Endothelial cell of umbilical vein (primary cell): Measurements from ENCODE around the gene NPLOC4. TPM values are rescaled to one million over a fixed set of nuclear protein-coding genes. Genes with fewer than 3 reads are reported as not detected.

Experiments
- BruUV-seq: library from RNA; stranded (reverse); fragments of 400-500 nt; replicated peaks from 2 replicates; lab custom pipeline; 2021; lab: Mats Ljungman, UMichigan
- CTCF ChIA-PET: fragments of 300-600, 350-600 bp; sonication (Branson Sonifier 250); formaldehyde crosslinking; loops from one replicate; lab custom pipeline; 2021; ENCODE audit warnings: antibody characterized with exemption, inconsistent platforms; lab: Charles Lee
- POLR2A ChIA-PET: fragments of 300-600, 350-600 bp; sonication (Branson Sonifier 250); formaldehyde crosslinking; loops from one replicate; lab custom pipeline; 2021; ENCODE audit warnings: antibody characterized with exemption, inconsistent platforms; lab: Charles Lee
- DNase-seq: peaks from one replicate; pipeline ENCODE4 v3.0.0-alpha.2; 2011; ENCODE audit warnings: low read depth, low spot score
- FAIRE-seq: peaks from 2 replicates; lab custom pipeline; 2011; peaks lifted over from hg19 to GRCh38; lab: Jason Lieb, UNC
- H2AFZ ChIP-seq: 2 replicates; pipeline ENCODE4 v1.6.0; 2012; ENCODE audit warnings: low read depth, low read length, control low read depth, inconsistent platforms
- H3K27ac ChIP-seq: 2 replicates; pipeline ENCODE4 v1.5.1; 2011; ENCODE audit warnings: low read depth, mild to moderate bottlenecking, control low read depth, low read length, moderate library complexity; ENCODE audit not compliant: insufficient read depth
- H3K27me3 ChIP-seq, 2 experiments: 2 replicates each; pipeline versions ENCODE4 v1.6.0 to v1.6.1; 2011; ENCODE audit warnings: low read length in 2 of 2, mixed read lengths in 1 of 2; ENCODE audit not compliant: control insufficient read depth in 2 of 2, insufficient read depth in 2 of 2
- H3K36me3 ChIP-seq, 2 experiments: 2 replicates in 1 of 2; 3 replicates in 1 of 2; pipeline ENCODE4 v1.5.1; 2011; ENCODE audit warnings: low read length in 2 of 2, mild to moderate bottlenecking in 1 of 2, moderate library complexity in 1 of 2; ENCODE audit not compliant: control insufficient read depth in 2 of 2, insufficient read depth in 2 of 2; ENCODE audit errors: extremely low read depth in 1 of 2
- H3K4me1 ChIP-seq: 3 replicates; pipeline ENCODE4 v1.5.1; 2011; ENCODE audit warnings: mild to moderate bottlenecking, low read length; ENCODE audit not compliant: control insufficient read depth, insufficient read depth; ENCODE audit errors: extremely low read depth
- H3K4me2 ChIP-seq: 2 replicates; pipeline ENCODE4 v1.6.1; 2011; ENCODE audit warnings: low read length, control low read depth, mixed read lengths; ENCODE audit not compliant: insufficient read depth
- H3K4me3 ChIP-seq, 3 experiments: fragments of 200-600 bp in 1 of 3; sonication (generic), shearing (Covaris generic) in 1 of 3; replicated peaks in 1 of 3; 2 replicates each; pipeline ENCODE4 v1.5.1; 2011 to 2016; ENCODE audit warnings: control low read depth in 3 of 3, low read length in 3 of 3, mild to moderate bottlenecking in 2 of 3, inconsistent platforms in 1 of 3, low read depth in 1 of 3, moderate library complexity in 1 of 3; ENCODE audit not compliant: insufficient read depth in 1 of 3
- H3K79me2 ChIP-seq: 2 replicates; pipeline ENCODE4 v1.6.0; 2012; ENCODE audit warnings: low read length, inconsistent platforms; ENCODE audit not compliant: control insufficient read depth, insufficient read depth
- H3K9ac ChIP-seq: replicated peaks from 2 replicates; pipeline ENCODE3; 2011; ENCODE audit warnings: low read length, control low read depth; ENCODE audit not compliant: insufficient read depth; ENCODE audit errors: extremely low read depth
- H3K9me1 ChIP-seq: replicated peaks from 3 replicates; pipeline ENCODE4 v1.6.0; 2011; ENCODE audit warnings: mild to moderate bottlenecking, low read length; ENCODE audit not compliant: control insufficient read depth, insufficient read depth; ENCODE audit errors: extremely low read depth
- H3K9me3 ChIP-seq: replicated peaks from 2 replicates; pipeline ENCODE4 v1.5.1; 2012; ENCODE audit warnings: low read length, inconsistent platforms; ENCODE audit not compliant: control insufficient read depth, insufficient read depth
- H4K20me1 ChIP-seq: replicated peaks from 2 replicates; pipeline ENCODE3; 2011; ENCODE audit warnings: mild to moderate bottlenecking, low read length; ENCODE audit not compliant: control insufficient read depth, insufficient read depth; ENCODE audit errors: extremely low read depth
- CTCF ChIP-seq, 2 donors: IDR thresholded peaks; 1 replicate in 1 of 2; 2 replicates in 1 of 2; pipeline ENCODE4 v1.5.1; 2011; ENCODE audit warnings: low read length in 2 of 2, mild to moderate bottlenecking in 2 of 2, moderate library complexity in 2 of 2, control low read depth in 1 of 2, inconsistent platforms in 1 of 2, low read depth in 1 of 2; ENCODE audit not compliant: insufficient read depth in 1 of 2; ENCODE audit errors: extremely low read depth in 1 of 2
- EZH2 ChIP-seq: IDR thresholded peaks from 2 replicates; pipeline ENCODE4 v1.6.1; 2012; ENCODE audit warnings: borderline replicate concordance, low read depth, mild to moderate bottlenecking, moderate library complexity, low read length, inconsistent platforms; ENCODE audit not compliant: severe bottlenecking
- FOS ChIP-seq: IDR thresholded peaks from 2 replicates; pipeline ENCODE4 v1.6.1; 2011; ENCODE audit warnings: mild to moderate bottlenecking, low read length, moderate library complexity, borderline replicate concordance; ENCODE audit not compliant: insufficient read depth
- GATA2 ChIP-seq: IDR thresholded peaks from 2 replicates; pipeline ENCODE4 v1.7.0; 2011; ENCODE audit warnings: low read depth, mild to moderate bottlenecking, moderate library complexity, mixed read lengths, low read length; ENCODE audit not compliant: insufficient read length, insufficient read depth
- JUN ChIP-seq: IDR thresholded peaks from 2 replicates; pipeline ENCODE4 v1.6.1; 2011; ENCODE audit warnings: borderline replicate concordance, low read depth; ENCODE audit not compliant: insufficient read length, insufficient read depth
- MAX ChIP-seq: IDR thresholded peaks from 2 replicates; pipeline ENCODE4 v1.6.1; 2011; ENCODE audit not compliant: insufficient read depth, insufficient read length
- MYC ChIP-seq: IDR thresholded peaks from one replicate; pipeline ENCODE4 v1.6.1; 2011; ENCODE audit warnings: mild to moderate bottlenecking, low read depth, low read length
- POLR2A ChIP-seq: IDR thresholded peaks from 2 replicates; pipeline ENCODE4 v1.6.1; 2012; ENCODE audit warnings: low read depth, mild to moderate bottlenecking, control low read depth, low read length
- POLR2AphosphoS5 ChIP-seq: IDR thresholded peaks from 2 replicates; pipeline ENCODE4 v1.6.1; 2012; ENCODE audit warnings: low read depth, mild to moderate bottlenecking, control low read depth, low read length, moderate library complexity; ENCODE audit not compliant: insufficient read depth
- dilution Hi-C: fragments of 300-500 bp; cut with MboI; formaldehyde crosslinking; loops from one replicate; pipeline ENCODE4 v1.15.0; 2019; ENCODE audit warnings: low sequenced_read_pairs; ENCODE audit not compliant: extremely low pct_ligation_motif_present
- intact Hi-C: fragments of 100-400 bp; cut with micrococcal nuclease; formaldehyde crosslinking; loops from one replicate; pipeline ENCODE4 v1.10.0; 2022
- polyA plus RNA-seq, 4 experiments: library from polyadenylated mRNA; depleted of rRNA in 3 of 4; stranded (reverse) in 3 of 4; unstranded in 1 of 4; fragments of >200 nt; gene quantifications; 2 replicates each; pipeline versions ENCODE4 v1.2.1 to v1.2.3, GENCODE V29; 2011 to 2012; ENCODE audit warnings: missing spikeins in 1 of 4
- total RNA-seq: library from RNA; stranded (reverse); gene quantifications from 2 replicates; pipeline ENCODE4 v1.2.3, GENCODE V29; 2021

Gene NPLOC4
- total and polyA plus RNA-seq, 2 donors (not counting 3 experiments of a cell fraction or from before 2014, with no cell fraction given), result 150 to 175 TPM

- dilution Hi-C loops (no loop called here), intact Hi-C loops (no loop called here)
- TF ChIP-seq MYC (no peak), POLR2AphosphoS5 (no peak), GATA2 (no peak), POLR2A (no peak), MAX (no peak), CTCF (IDR thresholded peaks at IDR 0.05; ENCODE audit: extremely low read depth in 1 of 2, insufficient read depth in 1 of 2, low read depth in 1 of 2, low read length in 2 of 2) (no peak), JUN (no peak), EZH2 (no peak), FOS (no peak)
- FAIRE-seq, result no peak
- H3K36me3 ChIP-seq, result no peaks in the 10 kb centered on the region
- no peaks in the 10 kb centered on the region for H3K79me2 ChIP-seq
- no peak overlapping the region for H2AFZ ChIP-seq
- H4K20me1 ChIP-seq, result no peaks in the 10 kb centered on the region
- no TSS peak for BruUV-seq
- no peak overlapping the region for H3K27ac ChIP-seq
- H3K4me2 ChIP-seq, result no peak overlapping the region
- peaks cover 4% of the 10 kb centered on the region for H3K4me1 ChIP-seq
- H3K27me3 ChIP-seq, result peaks cover 4% of the 10 kb centered on the region in 2 experiments
- ChIA-PET CTCF (interaction anchor here (1.5 kb wide), 2 partner anchors 9 to 10 kb away, joined by 3 to 4 read pairs; no protein-coding TSS in a partner anchor), POLR2A (no interaction called here)
- H3K9me3 ChIP-seq, result no peaks in the 10 kb centered on the region
- no peak overlapping the region for H3K9ac ChIP-seq
- H3K9me1 ChIP-seq, result no peaks in the 10 kb centered on the region
- no peak for DNase-seq
- no peak overlapping the region for H3K4me3 ChIP-seq
Measured at GRCh38 chr17:81641825-81642489, 5.0 kb upstream of the NPLOC4 start.
